HL-60 (cell line): ENCODE data around the gene CDHR1.

Experiments
- DNase-seq, 2 experiments: peaks; one replicate each; pipeline ENCODE4 v3.0.0-alpha.2; 2010 to 2020; ENCODE audit warnings: low read depth in 1 of 2, low spot score in 1 of 2
- H3K27ac ChIP-seq: fragments of 250-450 bp; sonication (Bioruptor Pico); replicated peaks from 2 replicates; pipeline ENCODE4 v1.5.1; 2020; ENCODE audit warnings: mild to moderate bottlenecking, moderate library complexity
- H3K27me3 ChIP-seq: fragments of 250-450 bp; sonication (Bioruptor Pico); 2 replicates; pipeline ENCODE4 v1.5.1; 2021; ENCODE audit warnings: mild to moderate bottlenecking, moderate library complexity; ENCODE audit not compliant: insufficient read depth, poor library complexity, severe bottlenecking
- H3K4me3 ChIP-seq: replicated peaks from 2 replicates; pipeline ENCODE4 v1.5.1; 2011; ENCODE audit warnings: mild to moderate bottlenecking, control low read depth, low read length; ENCODE audit not compliant: insufficient read depth
- GABPA ChIP-seq: IDR thresholded peaks from 2 replicates; pipeline ENCODE4 v1.6.1; 2012; ENCODE audit warnings: low read depth
- POLR2AphosphoS5 ChIP-seq: IDR thresholded peaks from 2 replicates; pipeline ENCODE4 v1.6.1; 2012; ENCODE audit warnings: low read depth
- REST ChIP-seq: IDR thresholded peaks from 2 replicates; pipeline ENCODE4 v1.6.1; 2012; ENCODE audit warnings: low read depth; ENCODE audit not compliant: insufficient replicate concordance
- SPI1 ChIP-seq: IDR thresholded peaks from 2 replicates; pipeline ENCODE4 v1.6.1; 2012; ENCODE audit warnings: low read depth, mild to moderate bottlenecking, borderline replicate concordance
- TF ChIP-seq, protein P1 (sequence below): IDR thresholded peaks from one replicate; pipeline ENCODE4 v1.5.1; 2011; ENCODE audit warnings: low read length, control low read depth, inconsistent platforms; ENCODE audit not compliant: insufficient read depth

Gene CDHR1

DNA sequence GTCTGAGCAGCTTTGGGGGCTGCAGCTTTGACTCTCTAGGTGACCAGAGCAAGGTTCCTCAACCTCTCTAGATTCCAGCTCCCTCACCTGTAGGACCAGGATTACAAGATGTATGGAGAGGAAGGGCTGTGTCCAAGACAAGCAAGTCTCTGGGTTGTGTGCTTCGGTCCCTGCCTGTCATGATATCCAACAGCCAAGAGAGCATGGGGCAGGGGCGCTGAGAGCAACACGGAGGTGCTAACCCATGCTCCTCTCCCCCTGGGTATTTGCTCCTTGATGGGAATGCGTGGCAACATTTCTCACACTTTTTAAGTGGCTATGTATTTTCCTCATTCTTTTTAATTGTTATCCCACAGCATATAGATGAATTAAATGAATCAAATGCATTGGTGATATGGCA, 10.3 kb downstream of the CDHR1 start:
- no peak for DNase-seq
- no peak for TF ChIP-seq POLR2AphosphoS5
- TF ChIP-seq, protein P1, sequence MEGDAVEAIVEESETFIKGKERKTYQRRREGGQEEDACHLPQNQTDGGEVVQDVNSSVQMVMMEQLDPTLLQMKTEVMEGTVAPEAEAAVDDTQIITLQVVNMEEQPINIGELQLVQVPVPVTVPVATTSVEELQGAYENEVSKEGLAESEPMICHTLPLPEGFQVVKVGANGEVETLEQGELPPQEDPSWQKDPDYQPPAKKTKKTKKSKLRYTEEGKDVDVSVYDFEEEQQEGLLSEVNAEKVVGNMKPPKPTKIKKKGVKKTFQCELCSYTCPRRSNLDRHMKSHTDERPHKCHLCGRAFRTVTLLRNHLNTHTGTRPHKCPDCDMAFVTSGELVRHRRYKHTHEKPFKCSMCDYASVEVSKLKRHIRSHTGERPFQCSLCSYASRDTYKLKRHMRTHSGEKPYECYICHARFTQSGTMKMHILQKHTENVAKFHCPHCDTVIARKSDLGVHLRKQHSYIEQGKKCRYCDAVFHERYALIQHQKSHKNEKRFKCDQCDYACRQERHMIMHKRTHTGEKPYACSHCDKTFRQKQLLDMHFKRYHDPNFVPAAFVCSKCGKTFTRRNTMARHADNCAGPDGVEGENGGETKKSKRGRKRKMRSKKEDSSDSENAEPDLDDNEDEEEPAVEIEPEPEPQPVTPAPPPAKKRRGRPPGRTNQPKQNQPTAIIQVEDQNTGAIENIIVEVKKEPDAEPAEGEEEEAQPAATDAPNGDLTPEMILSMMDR = no peak
- no peak for TF ChIP-seq REST
- TF ChIP-seq SPI1 = no peak
- no peak for TF ChIP-seq GABPA
- Histone ChIP-seq H3K4me3 (no peak overlapping the region), H3K27me3 (peaks cover under 1% of the 10 kb centered on the region), H3K27ac (no peak overlapping the region)

- Histone ChIP-seq H3K4me3 (no peak overlapping the region), H3K27me3 (peaks cover 2% of the 10 kb centered on the region), H3K27ac (no peak overlapping the region)
- peak; percentile 31 to 70 for DNase-seq
- TF ChIP-seq REST = no peak
- TF ChIP-seq, protein P1 = peak; percentile 91
- no peak for TF ChIP-seq GABPA
- TF ChIP-seq POLR2AphosphoS5 = no peak
- TF ChIP-seq SPI1 = 0 out of 2 replicates have a peak, but pooled peaks have one; percentile 1
Measured at GRCh38 chr10:84205049-84205852, 10.9 kb downstream of the CDHR1 start.

- Histone ChIP-seq H3K27me3 (peaks cover 2% of the 10 kb centered on the region), H3K27ac (no peak overlapping the region), H3K4me3 (no peak overlapping the region)
- no peak for DNase-seq
- TF ChIP-seq GABPA (no peak), SPI1 (no peak), POLR2AphosphoS5 (no peak), REST (no peak)
- TF ChIP-seq, protein P1 = no peak
Measured at GRCh38 chr10:84205853-84206525, 11.7 kb downstream of the CDHR1 start.
